Fibroblast of lung (primary cell): ENCODE measurements around the gene DUS2. TPM values are rescaled to one million over a fixed set of nuclear protein-coding genes. Genes with fewer than 3 reads are reported as not detected.
"Not testable (repeated sequence)": the region's sequence is repeated elsewhere in the genome, so short reads cannot be mapped to it uniquely, and the experiment has no call there.

ENCODE experiments used
- DNase-seq, 2 donors: peaks; one replicate each; pipeline versions ENCODE4 v3.0.0 to v3.0.0-alpha.2; 2010; ENCODE audit warnings: low read depth in 2 of 2
- H2AFZ ChIP-seq: 2 replicates; pipeline ENCODE4 v1.5.1; 2012; ENCODE audit warnings: low read length, control low read depth, inconsistent platforms
- H3K27ac ChIP-seq: 2 replicates; pipeline ENCODE4 v1.5.1; 2011; ENCODE audit warnings: low read length, control low read depth; ENCODE audit not compliant: insufficient read depth
- H3K27me3 ChIP-seq: 2 replicates; pipeline ENCODE4 v1.5.1; 2011; ENCODE audit warnings: mild to moderate bottlenecking, low read length; ENCODE audit not compliant: control insufficient read depth, insufficient read depth
- H3K36me3 ChIP-seq: 2 replicates; pipeline ENCODE4 v1.5.1; 2011; ENCODE audit warnings: low read length; ENCODE audit not compliant: control insufficient read depth, insufficient read depth
- H3K4me1 ChIP-seq: 2 replicates; pipeline ENCODE4 v1.5.1; 2011; ENCODE audit warnings: low read length; ENCODE audit not compliant: control insufficient read depth, insufficient read depth; ENCODE audit errors: extremely low read depth
- H3K4me2 ChIP-seq: 2 replicates; pipeline ENCODE4 v1.5.1; 2011; ENCODE audit warnings: low read length, control low read depth; ENCODE audit not compliant: insufficient read depth; ENCODE audit errors: extremely low read depth
- H3K4me3 ChIP-seq, 4 experiments: fragments of 200-600 bp in 1 of 4; sonication (generic) in 1 of 4; replicated peaks in 1 of 4; 2 replicates each; pipeline ENCODE4 v1.5.1; 2011 to 2016; ENCODE audit warnings: low read length in 4 of 4, low read depth in 3 of 4, mild to moderate bottlenecking in 3 of 4, control low read depth in 2 of 4, inconsistent platforms in 1 of 4, mixed read lengths in 1 of 4; ENCODE audit not compliant: insufficient read depth in 1 of 4; ENCODE audit errors: control extremely low read depth in 1 of 4
- H3K79me2 ChIP-seq: 2 replicates; pipeline ENCODE4 v1.5.1; 2012; ENCODE audit warnings: mild to moderate bottlenecking, low read length, inconsistent platforms; ENCODE audit not compliant: control insufficient read depth, insufficient read depth
- H3K9ac ChIP-seq: 2 replicates; pipeline ENCODE4 v1.5.1; 2011; ENCODE audit warnings: mild to moderate bottlenecking, low read length, control low read depth; ENCODE audit not compliant: insufficient read depth
- H3K9me3 ChIP-seq: 2 replicates; pipeline ENCODE4 v1.5.1; 2012; ENCODE audit warnings: low read depth, low read length; ENCODE audit not compliant: control insufficient read depth, insufficient read depth
- H4K20me1 ChIP-seq: 2 replicates; pipeline ENCODE4 v1.5.1; 2011; ENCODE audit warnings: low read length; ENCODE audit not compliant: control insufficient read depth, insufficient read depth; ENCODE audit errors: extremely low read depth
- CTCF ChIP-seq, 2 donors: IDR thresholded peaks in 1 of 2; conservative IDR thresholded peaks in 1 of 2; 1 replicate in 1 of 2; 2 replicates in 1 of 2; pipeline ENCODE4 v1.5.1; 2011 to 2012; ENCODE audit warnings: low read length in 2 of 2, control low read depth in 1 of 2, inconsistent platforms in 1 of 2, low read depth in 1 of 2, mild to moderate bottlenecking in 1 of 2
- EZH2 ChIP-seq: IDR thresholded peaks from 2 replicates; pipeline ENCODE4 v1.5.1; 2012; ENCODE audit warnings: low read length, control low read depth, mild to moderate bottlenecking; ENCODE audit errors: missing control alignments
- polyA plus RNA-seq, 2 donors: library from polyadenylated mRNA; depleted of rRNA in 1 of 2; stranded (reverse) in 1 of 2; unstranded in 1 of 2; fragments of >200 nt; gene quantifications; 2 replicates each; pipeline ENCODE4 v1.2.1, GENCODE V29; 2011 to 2012; ENCODE audit warnings: missing spikeins in 1 of 2
- total RNA-seq: library from RNA; depleted of rRNA; stranded (reverse); fragments of >200 nt; gene quantifications from 2 replicates; pipeline ENCODE4 v1.2.1, GENCODE V29; 2014

Gene DUS2
- total and polyA plus RNA-seq, 2 donors (not counting 1 experiment from before 2014, with no cell fraction given) = 10.2 to 16.8 TPM

DNA sequence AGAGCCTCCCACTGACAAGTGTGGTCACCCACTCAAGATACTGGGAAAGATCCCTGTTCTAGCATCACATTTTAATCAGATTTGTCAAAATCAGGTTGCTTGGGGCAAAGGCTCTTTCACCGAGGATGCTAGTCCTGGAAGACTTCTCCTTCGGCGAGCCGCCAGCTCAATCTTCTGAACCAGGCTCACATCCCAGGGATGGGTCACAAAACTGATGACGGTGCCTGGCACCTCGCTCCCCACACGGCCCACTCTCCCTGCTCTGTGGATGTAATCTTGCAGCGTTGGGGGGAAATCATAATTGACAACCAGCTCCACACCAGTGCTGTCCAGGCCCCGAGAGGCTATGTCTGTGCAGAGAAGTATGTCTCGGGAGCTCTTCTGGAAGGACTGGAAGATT is 1.6 kb upstream of the DUS2 start:
- no peak overlapping the region for H3K9ac ChIP-seq
- TF ChIP-seq CTCF (conservative IDR thresholded peaks at IDR 0.05 in 1 of 2, IDR thresholded peaks at IDR 0.05 in 1 of 2; ENCODE audit: low read depth in 1 of 2, low read length in 2 of 2) = no peak
- no peak for TF ChIP-seq EZH2
- no peaks in the 10 kb centered on the region for H3K9me3 ChIP-seq
- no peak overlapping the region for H3K27ac ChIP-seq
- H4K20me1 ChIP-seq = no peaks in the 10 kb centered on the region
- H3K4me2 ChIP-seq = no peak overlapping the region
- no peaks in the 10 kb centered on the region for H3K27me3 ChIP-seq
- DNase-seq = no peak
- H3K4me3 ChIP-seq = peak overlapping the region in 2 of 4 experiments; percentile 97 to 98
- H3K79me2 ChIP-seq = peaks cover 26% of the 10 kb centered on the region
- H3K36me3 ChIP-seq = no peaks in the 10 kb centered on the region
- peaks cover 10% of the 10 kb centered on the region for H3K4me1 ChIP-seq
- H2AFZ ChIP-seq = no peak overlapping the region

DNA sequence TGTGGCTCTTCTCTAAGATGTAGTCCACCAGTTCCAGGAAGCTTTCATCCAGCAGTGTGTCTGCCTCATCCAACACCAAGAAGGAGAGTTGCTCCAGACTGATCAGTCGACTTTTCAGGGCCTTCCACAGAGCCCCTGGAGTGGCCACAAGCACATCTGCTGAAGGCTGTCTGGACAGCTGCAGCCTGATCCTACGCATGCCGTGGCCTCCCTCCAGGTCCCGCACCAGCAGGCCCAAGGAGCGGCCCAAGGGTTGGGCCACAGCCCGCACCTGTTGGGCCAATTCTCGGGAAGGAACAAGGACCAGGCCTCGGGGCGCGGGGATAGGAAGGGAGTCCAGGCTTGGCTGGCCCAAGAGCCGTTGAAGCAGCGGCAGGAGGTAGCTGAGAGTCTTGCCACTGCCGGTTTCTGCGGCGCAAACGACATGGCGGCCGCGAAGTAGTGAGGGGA is 781 bp upstream of the DUS2 start:
- DNase-seq = no peak
- no peaks in the 10 kb centered on the region for H3K9me3 ChIP-seq
- no peaks in the 10 kb centered on the region for H3K27me3 ChIP-seq
- peaks cover 26% of the 10 kb centered on the region for H3K79me2 ChIP-seq
- H3K4me2 ChIP-seq = peak overlapping the region; percentile 97
- H3K4me3 ChIP-seq = peak overlapping the region; percentile 88 to 98 (median 94)
- no peak for TF ChIP-seq EZH2
- TF ChIP-seq CTCF (conservative IDR thresholded peaks at IDR 0.05 in 1 of 2, IDR thresholded peaks at IDR 0.05 in 1 of 2; ENCODE audit: low read depth in 1 of 2, low read length in 2 of 2) = no peak
- H3K9ac ChIP-seq = peak overlapping the region; percentile 97
- H4K20me1 ChIP-seq = no peaks in the 10 kb centered on the region
- H2AFZ ChIP-seq = peak overlapping the region; percentile 97
- H3K27ac ChIP-seq = peak overlapping the region; percentile 85
- peaks cover 10% of the 10 kb centered on the region for H3K4me1 ChIP-seq
- H3K36me3 ChIP-seq = no peaks in the 10 kb centered on the region

DNA sequence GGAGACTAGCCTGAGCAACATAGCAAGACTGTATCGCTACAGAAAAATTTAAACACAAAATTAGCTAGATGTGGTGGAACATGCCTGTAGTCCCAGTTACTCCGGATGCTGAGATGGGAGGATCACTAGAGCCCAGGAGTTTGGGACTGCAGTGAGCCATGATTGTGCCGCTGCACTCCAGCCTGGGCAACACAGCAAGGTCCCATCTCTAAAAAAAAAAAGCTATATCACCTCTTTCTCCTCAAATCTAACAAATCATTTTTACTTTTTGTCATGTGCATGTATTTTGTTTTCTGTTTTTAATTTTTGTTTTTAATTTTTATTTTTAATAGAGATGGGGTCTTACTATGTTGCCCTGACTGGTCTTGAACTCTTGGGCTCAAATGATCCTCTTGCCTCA is 5.9 kb downstream of the DUS2 start:
- Histone ChIP-seq H3K79me2 (peaks cover 2% of the 10 kb centered on the region), H3K4me3 (no peak overlapping the region), H3K36me3 (no peaks in the 10 kb centered on the region), H3K27me3 (no peaks in the 10 kb centered on the region), H3K27ac (no peak overlapping the region), H4K20me1 (no peaks in the 10 kb centered on the region), H3K4me2 (no peak overlapping the region), H3K4me1 (peaks cover 2% of the 10 kb centered on the region), H3K9ac (no peak overlapping the region), H3K9me3 (no peaks in the 10 kb centered on the region), H2AFZ (no peak overlapping the region)
- TF ChIP-seq EZH2 (no peak), CTCF (conservative IDR thresholded peaks at IDR 0.05 in 1 of 2, IDR thresholded peaks at IDR 0.05 in 1 of 2; ENCODE audit: low read depth in 1 of 2, low read length in 2 of 2) (no peak)
- no peak for DNase-seq

DNA sequence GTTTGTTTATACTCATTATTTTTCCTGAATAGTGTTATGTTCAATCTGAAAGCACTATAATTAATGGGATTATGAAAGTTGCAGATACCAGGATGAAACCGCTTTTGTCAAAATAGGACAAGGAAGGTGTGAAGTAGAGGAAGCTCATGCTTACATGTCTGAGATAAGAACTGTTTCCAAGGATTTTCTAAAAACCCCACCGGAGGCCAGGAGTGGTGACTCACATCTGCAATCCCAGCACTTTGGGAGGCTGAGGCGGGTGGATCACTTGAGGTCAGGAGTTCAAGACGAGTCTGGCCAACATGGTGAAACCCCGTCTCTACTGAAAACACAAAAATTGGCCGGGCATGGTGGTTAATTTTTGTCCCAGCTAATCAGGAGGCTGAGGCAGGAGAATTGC is 7.0 kb downstream of the DUS2 start:
- not testable (repeated sequence) for H3K27me3 ChIP-seq, H3K27ac ChIP-seq, H2AFZ ChIP-seq, H3K36me3 ChIP-seq, H3K9ac ChIP-seq, H4K20me1 ChIP-seq, H3K4me1 ChIP-seq, H3K4me2 ChIP-seq, H3K79me2 ChIP-seq, H3K9me3 ChIP-seq, H3K4me3 ChIP-seq
- DNase-seq = peak; percentile 49 to 73
